K562 (cell line): ENCODE results near the gene POU2AF2. TPM values are rescaled to one million over a fixed set of nuclear protein-coding genes. Genes with fewer than 3 reads are reported as not detected.

ENCODE experiments used
- ARNT ChIP-seq, 2 experiments: fragments of 450-650 bp; IDR thresholded peaks; 2 replicates each; pipeline ENCODE4 v1.6.1; 2016; ENCODE audit warnings: mild to moderate bottlenecking in 1 of 2
- CHD7 ChIP-seq: fragments of 200-600 bp; sonication (generic); IDR thresholded peaks from one replicate; pipeline ENCODE4 v1.6.1; 2012; ENCODE audit warnings: mild to moderate bottlenecking, low read depth, low read length, inconsistent platforms
- EGR1 ChIP-seq: fragments of 450-650 bp; conservative IDR thresholded peaks from 2 replicates; pipeline ENCODE4 v1.6.1; 2017; ENCODE audit warnings: mild to moderate bottlenecking
- FOXA1 ChIP-seq: fragments of 450-650 bp; IDR thresholded peaks from 2 replicates; pipeline ENCODE4 v1.6.1; 2016; ENCODE audit warnings: mild to moderate bottlenecking, borderline replicate concordance
- HNRNPH1 ChIP-seq: fragments of 200-400 bp; formaldehyde crosslinking; optimal IDR thresholded peaks from 2 replicates; pipeline ENCODE3; 2017; ENCODE audit warnings: low read depth, mild to moderate bottlenecking, low read length, moderate library complexity
- RBM15 ChIP-seq: fragments of 200-400 bp; formaldehyde crosslinking; IDR thresholded peaks from 2 replicates; pipeline ENCODE4 v1.6.1; 2018; ENCODE audit warnings: mild to moderate bottlenecking, low read length, moderate library complexity; ENCODE audit not compliant: insufficient read depth
- SMAD1 ChIP-seq: fragments of 150-350 bp; IDR thresholded peaks from 2 replicates; pipeline ENCODE4 v1.6.1; 2014; ENCODE audit warnings: low read length, low read depth; ENCODE audit not compliant: partially characterized antibody
- TEAD2 ChIP-seq: fragments of 450-650 bp; IDR thresholded peaks from 2 replicates; pipeline ENCODE4 v1.6.1; 2016; ENCODE audit warnings: missing genetic modification characterization, control low read depth, missing compliant biosample characterization
- XRCC3 ChIP-seq: fragments of 450-650 bp; IDR thresholded peaks from 2 replicates; pipeline ENCODE4 v1.6.1; 2017; ENCODE audit warnings: mild to moderate bottlenecking, moderate library complexity
- ZBTB1 ChIP-seq: sonication (generic); formaldehyde crosslinking; IDR thresholded peaks from 2 replicates; pipeline ENCODE4 v1.8.1; 2023; ENCODE audit warnings: missing genetic modification reagents, low read depth, mild to moderate bottlenecking, borderline replicate concordance
- ZNF133 ChIP-seq: fragments of 250-450 bp; sonication (Bioruptor Pico); IDR thresholded peaks from 2 replicates; pipeline ENCODE4 v1.4.0; 2020; ENCODE audit warnings: mild to moderate bottlenecking
- polyA plus RNA-seq, 8 experiments: library from polyadenylated mRNA; depleted of rRNA in 4 of 8; stranded (reverse) in 5 of 8; unstranded in 3 of 8; fragments of >200 nt; fragmentation: Nextera tagmentation in 2 of 8; fragmentation: Illumina TruSeq in 1 of 8; extraction: Ambion mirVana in 2 of 8; extraction: Trizol in 1 of 8; gene quantifications; 2 replicates each; pipeline versions ENCODE4 v1.2.1 to v1.2.3, GENCODE V29; 2011 to 2014; ENCODE audit warnings: inconsistent platforms in 1 of 8, missing spikeins in 1 of 8
- total RNA-seq, 7 experiments: library from RNA; depleted of rRNA in 6 of 7; stranded (reverse); fragments of >200 nt in 6 of 7; fragmentation: Illumina TruSeq in 2 of 7; extraction: Trizol in 2 of 7; gene quantifications; 2 replicates each; pipeline versions ENCODE4 v1.2.1 to v1.2.3, GENCODE V29; 2011 to 2021; ENCODE audit warnings: low replicate concordance in 1 of 7

POU2AF2 gene
- total and polyA plus RNA-seq, 9 of the 15 experiments (the other 6 are each of a cell fraction or from before 2014, with no cell fraction given): not detected

- TF ChIP-seq CHD7 (no peak), HNRNPH1 (no peak), ARNT (IDR thresholded peaks at IDR 0.05) (no peak), XRCC3 (no peak), EGR1 (no peak), RBM15 (no peak), FOXA1 (no peak), ZBTB1 (no peak), TEAD2 (tag) (no peak), ZNF133 (CRISPR knock-in tag) (no peak), SMAD1 (no peak)
Observed at GRCh38 chr11:111259896-111260295, 14.4 kb downstream of the POU2AF2 start (continued).
